Measurements from ENCODE around the gene ZFPL1.

ZFPL1 gene

DNA sequence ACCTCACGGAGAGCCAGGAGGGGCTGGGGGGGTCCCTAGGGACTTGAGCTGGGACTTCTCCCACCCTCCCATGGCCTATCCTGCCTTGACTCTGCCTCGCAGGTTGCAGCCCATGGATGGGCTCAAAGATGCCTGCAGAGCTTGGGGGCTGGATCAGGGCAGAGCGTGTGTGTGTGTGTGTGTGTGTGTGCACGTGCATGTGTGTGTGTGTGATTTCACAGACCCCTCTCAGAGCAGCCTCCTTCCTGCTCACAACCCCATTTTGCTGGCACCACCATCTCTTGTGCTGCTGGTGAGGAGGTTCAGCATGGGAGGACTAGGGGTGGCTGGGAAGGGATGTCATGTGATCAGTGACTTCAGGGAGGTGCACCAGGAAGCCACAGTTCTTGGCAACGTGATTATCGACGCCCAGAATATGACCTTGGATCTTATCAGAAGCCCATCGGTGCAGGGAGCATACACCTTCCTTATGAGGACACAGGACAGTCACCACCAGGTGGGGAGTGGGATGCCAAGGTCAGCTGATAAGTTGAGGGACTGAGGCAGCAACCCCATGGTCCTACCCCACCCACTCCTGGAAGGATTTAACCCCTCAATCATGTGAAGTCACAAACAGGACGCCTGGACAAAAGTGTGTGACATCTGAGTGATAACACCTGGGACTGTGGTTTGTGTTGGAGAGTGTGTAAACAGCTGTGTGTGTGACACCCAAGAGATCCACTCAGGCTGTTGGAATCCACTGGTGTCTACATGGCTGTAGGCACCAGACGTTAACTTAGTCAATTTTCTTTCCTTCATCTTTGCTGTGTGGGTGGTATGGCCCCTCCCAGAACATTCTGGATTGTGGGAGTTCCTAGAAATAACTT lies 23.8 kb upstream of the ZFPL1 start:
- DNase-seq = no peak

DNA sequence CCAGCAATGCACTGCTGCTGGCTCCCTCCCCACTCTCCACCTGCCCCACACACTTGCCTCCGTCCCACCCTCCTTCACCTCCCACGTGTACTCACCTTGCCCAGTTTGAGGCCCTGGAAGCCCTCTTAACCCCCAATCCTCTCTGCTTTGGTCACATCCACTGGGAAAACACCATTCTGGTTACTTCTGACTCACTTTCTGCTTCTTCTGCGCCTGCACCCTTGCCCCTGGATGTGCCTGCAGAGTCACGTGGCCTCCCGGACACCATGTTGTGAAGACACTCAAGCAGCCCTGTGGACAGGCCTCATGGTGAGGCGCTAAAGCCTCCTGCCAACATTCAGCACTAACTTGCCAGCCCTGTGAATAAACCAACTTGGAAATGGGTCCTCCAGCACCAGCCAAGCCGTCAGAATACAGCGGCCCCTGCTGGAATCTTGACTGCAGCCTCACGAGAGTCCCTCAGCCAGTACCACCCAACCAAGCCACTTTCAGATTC lies 23.1 kb upstream of the ZFPL1 start:
- DNase-seq = no peak

DNA sequence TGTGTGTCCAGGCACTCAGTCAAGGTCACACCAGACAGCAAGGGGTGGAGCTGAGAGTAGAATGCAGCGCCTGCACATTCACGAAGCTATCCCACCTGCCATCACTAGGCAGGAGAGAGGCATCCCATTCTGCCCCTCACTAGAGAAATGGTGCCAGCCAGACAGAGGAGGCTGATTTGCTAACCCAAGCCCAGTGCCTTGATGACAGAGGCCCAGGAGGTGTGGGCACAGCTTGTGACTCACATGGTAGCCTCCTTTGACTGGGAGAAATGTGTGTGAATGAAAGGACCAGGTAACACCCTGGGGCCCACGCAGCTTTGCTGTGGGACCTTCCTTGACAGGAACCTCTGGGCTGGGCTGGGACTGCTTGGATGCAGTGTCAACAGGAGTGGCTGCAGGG lies 20.5 kb upstream of the ZFPL1 start:
- no peak for DNase-seq

DNA sequence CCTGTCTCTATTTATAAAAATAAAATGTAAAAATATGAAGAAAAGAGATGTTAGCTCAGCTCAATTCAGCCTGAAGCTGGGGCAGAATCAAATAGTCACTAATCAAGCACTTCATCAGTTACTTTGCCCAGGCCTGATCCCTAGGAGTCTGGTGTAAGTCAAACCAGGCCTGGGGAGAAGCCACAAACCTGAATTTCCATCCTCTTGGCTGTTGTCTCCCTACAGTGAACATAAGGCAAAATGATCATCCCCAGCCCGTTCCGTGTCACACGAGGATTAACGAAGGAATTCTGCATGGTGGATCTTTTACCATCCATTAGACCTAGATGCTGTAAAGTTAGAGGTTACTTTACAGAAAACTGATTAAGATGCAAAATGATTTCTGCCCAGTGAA lies 19.2 kb upstream of the ZFPL1 start:
- DNase-seq = no peak

DNA sequence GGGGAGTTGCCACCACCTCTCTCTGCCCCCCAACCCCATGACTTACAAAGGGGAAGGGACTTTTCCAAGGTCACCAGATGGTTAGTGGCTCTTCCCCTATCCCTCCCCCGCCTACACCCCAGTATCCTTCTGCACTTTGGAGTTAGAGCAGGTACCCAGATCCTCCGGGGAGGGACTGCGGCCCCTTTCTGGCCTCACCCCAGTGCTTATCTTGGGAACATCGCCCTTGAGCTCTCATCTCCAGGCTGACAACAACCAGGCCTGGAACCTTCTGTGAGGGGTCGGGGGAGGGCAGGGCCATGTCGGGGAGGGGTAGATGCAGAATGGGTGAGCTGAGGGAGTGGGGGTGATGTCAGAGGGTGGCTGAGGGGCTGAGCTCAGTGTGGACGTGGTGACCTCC lies 18.2 kb upstream of the ZFPL1 start:
- DNase-seq = no peak

DNA sequence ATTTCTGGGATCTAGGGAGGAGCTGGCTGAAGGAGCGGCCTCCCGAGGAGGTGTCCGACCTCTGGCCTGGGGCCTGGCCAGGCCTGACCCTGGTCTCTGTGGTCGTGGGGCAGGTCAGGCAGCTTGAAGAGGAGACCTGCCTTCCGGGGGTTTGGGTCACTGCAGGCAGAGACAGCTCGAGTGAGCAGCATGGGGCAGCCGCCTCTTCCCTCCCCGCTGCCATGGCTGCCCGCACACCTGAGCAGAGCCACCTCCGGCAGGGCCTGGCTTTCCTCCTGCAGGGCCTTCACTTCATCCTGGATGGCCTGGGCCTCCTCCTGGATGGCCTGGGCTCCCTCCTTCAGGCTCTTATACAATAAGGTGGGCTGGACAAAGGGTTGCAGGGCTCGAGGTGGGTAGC lies 17.7 kb upstream of the ZFPL1 start:
- DNase-seq = no peak

DNA sequence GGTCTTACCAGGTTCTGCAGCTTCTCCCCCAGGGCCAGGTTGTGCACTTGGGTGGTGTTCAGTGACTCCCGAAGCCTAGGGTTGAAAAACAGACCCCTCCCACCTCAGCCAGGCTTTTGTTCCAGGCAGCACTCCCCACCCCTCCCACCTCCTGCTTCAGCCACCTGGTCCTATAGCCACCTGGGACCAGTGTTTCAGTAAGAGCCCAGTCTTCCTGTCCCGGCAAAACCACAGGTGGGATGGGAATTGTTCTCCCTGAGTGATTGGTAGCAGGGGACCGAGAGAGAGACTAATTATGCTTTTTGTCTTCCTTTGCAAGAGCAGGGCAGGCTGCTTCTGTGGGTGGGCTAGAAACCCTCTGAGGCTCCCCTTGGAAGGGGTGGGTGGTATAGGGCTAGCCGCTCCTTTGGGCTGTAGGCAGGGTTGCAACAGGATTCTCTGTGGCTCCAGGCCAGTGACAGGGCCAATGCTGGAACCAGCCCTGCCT lies 17.2 kb upstream of the ZFPL1 start:
- no peak for DNase-seq

DNA sequence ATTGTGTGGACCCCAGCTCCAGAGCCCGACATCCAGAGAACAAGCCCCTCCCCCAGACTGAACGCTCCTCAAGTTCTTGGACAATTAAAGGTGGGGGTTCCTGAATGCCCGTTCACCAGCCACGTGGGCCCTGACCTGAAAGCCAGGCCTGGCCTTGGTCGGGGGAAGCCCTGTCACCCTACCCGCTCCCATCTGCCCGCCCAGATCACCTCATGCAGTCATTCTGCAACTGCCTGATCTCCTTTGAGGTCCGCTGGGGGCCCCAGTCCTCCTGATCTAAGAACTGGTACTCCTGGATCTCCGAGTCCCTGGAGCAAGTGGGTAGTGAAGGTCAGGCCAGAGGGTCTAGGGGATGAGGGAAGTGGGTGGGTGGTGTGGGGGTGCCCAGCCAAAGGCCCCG lies 16.6 kb upstream of the ZFPL1 start:
- no peak for DNase-seq

DNA sequence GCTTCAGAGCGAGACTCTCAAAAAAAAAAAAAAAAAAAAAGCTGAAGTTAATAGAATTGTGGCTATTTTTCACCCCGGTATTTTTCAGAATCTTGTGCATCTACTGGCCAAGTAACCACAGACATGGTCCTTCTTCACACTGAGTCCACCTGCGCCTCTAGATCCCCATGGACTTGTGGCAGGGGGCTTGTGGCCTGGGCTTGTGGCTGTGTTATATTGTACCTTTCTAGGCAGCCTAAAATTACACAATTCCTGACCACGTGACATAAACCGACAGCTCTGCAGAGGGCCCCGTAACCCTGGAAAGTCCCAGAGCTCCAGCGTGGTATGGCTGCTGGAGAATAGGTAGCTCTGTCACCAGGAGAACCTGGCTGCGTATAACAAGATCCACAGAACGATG lies 14.8 kb upstream of the ZFPL1 start:
- no peak for DNase-seq

DNA sequence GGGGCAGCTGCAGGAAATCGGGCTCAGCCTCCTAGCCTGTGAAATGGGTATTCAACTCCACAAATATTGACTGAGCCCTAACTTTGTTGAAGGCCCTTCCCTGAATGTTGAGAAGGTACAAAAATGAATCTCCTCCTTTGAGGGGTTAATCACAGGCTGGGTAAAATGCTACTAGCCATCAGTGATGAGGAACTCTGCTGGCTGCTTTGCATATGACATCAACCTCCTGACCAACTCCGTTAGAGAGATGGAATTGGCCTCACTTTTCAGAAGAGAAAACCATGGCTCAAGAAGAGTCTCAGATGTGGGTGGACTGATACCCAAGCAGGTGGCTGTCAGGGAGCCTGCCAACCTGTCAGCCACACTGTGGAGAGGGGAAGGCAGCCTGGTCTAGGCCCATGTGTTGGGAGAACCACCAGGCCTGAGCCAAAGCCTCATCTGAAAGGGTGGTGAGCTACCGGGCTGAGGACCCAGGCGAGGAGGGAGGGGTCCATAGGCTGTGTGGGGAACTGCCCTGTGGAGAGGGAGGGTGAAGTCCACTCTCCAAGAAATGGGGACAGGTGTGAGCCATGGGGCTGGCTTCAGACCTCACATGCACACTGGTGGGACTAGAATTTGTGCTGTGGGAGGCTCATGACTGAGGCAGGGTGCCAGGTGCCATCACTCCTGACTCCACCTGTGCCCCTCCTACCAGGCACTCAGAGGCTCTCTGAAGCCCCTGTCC lies 12.0 kb upstream of the ZFPL1 start:
- no peak for DNase-seq

DNA sequence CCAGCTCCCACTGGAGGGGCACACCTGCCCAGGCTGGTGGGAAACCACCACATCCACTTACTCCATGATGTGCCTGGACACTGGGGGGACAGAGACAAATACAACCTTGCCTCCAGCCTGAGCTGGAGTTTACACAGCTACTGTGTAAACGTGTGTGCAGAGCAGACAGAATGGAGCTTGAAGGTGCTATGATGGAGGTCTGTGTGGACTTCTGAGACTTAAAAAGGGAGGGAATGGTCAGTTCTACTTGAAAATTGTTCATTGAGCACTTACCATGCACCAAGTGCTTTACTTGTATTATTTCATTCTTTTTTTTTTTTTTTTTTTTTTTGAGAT lies 11.4 kb upstream of the ZFPL1 start:
- no peak for DNase-seq

DNA sequence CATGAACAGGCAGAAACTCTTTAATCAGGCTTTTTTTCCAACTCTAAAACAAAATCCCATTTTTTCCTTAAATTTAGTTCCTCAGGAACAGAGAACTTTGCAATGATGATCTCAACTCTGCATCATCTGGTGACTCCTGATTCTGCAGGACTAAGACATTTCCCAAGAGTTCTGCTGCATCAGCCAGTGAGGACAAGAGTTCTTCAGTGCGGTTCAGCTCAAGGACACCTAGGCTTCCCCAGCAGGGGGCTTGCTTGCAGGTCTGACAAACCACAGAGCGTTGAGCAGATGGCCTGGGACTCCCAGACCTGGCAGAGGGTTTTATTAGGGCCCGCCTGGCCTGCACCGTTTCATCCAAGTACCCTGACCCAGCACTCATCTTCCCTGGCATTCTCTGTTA lies 6.6 kb upstream of the ZFPL1 start:
- DNase-seq = no peak

DNA sequence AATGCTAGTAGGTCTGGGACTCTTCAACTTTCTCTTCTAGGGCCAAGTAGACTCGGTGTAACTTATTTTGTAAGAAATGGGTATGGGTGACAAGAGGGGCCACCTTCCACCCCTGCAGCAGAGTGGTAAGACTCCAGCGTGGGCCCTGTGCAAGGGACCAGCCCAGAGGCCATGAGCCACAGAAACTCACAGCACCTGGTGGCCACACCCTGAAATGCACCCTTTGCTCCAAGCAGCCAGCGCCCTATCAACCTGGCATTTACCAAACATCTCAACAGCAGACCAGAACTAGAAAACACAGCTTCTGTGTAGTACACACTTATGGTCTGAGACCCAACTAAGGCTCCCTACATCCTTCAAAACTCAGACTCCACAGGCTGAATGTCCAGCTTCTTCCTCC lies 5.9 kb upstream of the ZFPL1 start:
- no peak for DNase-seq

DNA sequence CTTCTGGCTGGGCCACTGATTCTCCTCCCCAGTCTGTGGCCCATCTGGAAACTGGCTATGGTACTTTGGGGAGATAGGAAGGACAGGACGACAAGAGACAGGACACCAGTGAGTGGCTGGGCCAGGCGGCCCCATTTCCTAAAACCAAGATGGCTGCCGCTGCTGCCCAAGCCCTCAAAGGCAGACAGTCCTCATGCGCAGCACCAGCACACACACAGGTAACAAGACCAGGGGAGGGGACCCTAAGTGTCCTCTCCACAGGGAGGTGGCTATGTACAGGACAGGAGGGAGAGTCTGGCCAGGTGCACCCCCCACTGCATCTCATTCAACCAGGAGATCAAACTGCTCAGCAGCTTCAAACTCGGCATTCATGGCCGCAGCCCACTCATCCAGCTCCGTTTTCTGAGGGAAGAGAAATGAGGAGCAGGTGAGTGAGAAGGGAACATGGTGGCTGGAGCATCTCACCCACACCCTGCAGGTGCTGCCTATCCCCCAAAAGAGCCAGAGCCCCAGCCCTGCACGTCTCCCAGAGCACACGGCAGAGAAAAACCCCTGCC lies 5.2 kb upstream of the ZFPL1 start:
- no peak for DNase-seq

DNA sequence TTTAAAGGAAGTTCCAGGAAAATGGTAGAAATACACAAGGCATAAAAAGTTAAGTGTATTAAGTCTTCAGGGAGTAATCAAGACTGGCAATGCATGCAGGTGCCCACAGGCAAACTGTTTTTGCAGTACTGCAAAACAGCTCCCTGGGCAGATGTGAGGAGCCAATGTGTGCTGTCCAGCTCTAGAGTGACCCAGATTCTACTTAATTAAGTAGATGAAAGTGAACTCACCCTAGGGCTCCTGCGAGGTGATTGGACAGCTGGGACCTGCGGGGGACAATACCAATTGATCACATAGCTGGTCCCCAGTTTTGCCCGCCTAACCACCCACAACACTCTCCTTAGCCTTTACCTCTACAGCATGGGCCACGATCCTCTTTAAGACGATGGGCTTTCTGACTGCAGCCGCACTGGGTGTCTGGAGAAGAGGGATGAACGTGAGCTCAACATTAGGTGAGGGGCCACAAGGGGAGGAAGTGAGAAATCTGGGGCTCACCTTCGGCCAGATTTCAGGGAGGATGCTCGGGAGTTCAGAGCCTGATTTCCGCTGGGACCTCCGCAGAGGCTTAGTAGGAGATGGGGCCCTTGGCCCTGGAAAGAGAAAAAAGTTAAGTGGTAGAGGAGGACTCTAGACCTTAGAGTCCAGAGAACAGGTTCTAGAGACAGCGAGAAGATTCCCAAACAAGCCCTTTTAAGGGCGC lies 738 bp upstream of the ZFPL1 start:
- peak in 1 of 58 donors; percentile 8 for DNase-seq

DNA sequence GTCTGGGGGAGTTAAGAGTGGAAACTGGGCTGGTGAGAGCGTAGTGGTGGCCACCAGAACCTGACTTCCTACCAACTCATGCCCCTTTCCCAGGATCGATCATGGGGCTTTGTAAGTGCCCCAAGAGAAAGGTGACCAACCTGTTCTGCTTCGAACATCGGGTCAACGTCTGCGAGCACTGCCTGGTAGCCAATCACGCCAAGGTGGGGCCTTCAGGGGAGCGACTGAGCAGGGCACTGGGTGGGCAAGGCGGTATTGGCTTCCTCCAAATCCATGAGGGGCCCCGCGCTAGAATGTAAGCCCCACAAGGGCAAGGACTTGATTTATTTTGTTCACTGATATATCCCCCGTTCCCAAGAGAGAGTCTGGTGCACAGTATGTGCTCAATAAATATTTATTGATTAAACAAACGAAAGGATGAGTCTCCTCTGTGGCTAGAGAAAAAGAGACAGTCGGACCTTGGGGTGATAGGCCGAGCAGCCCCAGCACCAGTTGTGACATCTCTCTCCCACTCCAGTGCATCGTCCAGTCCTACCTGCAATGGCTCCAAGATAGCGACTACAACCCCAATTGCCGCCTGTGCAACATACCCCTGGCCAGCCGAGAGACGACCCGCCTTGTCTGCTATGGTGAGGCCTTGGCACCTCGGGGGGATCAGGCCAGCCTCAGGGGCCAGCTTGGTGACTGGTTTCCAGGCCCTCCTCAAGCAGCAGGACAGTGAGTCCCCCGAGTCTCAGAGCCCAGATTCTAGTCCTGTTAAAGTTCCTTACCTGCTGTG lies 765 bp downstream of the ZFPL1 start:
- no peak for DNase-seq

DNA sequence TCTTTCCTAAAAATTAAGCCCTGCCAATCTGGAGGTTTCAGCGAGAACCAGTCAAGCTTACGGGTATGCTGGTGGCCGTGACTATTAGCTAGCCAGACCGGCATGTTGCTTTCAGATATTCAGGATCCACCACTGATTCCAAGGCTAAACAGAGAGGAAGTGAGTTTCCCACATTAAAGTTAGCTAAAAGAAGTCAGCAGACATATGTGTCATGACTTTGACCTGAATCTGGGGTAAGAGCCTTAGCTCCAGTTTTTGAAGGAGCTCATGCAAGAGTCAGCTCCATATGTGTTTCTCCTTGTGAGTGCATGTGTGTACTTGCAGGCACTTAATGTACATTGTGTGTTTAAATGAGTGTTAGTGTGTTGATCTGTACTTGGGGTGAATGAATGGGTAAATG lies 1.4 kb downstream of the ZFPL1 start:
- no peak for DNase-seq

DNA sequence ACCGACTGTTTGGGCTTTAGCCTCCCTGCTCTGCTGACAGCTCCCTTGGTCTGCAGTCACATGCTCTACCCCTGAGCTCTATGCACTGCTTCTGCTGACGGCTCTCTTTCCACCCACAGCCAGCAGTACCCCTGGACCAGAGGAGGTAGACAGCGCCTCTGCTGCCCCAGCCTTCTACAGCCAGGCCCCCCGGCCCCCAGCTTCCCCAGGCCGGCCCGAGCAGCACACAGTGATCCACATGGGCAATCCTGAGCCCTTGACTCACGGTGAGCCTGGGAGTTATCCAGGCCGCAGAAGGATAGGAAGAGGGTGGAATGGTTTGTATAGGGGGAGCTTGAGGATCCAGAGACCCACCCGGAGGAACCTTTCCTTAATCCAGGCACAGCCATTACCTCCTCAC lies 2.8 kb downstream of the ZFPL1 start:
- DNase-seq = no peak

DNA sequence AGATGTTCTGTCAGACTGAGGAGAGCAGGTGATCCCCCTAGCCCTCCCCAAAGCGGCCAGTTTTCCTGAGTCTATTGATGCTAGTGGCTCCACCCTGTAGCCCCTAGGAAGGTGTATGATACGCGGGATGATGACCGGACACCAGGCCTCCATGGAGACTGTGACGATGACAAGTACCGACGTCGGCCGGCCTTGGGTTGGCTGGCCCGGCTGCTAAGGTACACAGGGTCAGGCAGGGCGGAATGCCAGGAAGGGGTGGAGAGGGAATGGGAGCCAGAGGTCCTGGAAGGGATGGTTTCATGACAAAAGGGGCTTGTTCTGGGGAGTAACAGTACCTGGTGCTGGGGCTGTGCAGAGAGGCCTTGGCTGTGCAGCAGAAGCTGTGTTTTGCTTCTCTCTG lies 3.2 kb downstream of the ZFPL1 start:
- no peak for DNase-seq

DNA sequence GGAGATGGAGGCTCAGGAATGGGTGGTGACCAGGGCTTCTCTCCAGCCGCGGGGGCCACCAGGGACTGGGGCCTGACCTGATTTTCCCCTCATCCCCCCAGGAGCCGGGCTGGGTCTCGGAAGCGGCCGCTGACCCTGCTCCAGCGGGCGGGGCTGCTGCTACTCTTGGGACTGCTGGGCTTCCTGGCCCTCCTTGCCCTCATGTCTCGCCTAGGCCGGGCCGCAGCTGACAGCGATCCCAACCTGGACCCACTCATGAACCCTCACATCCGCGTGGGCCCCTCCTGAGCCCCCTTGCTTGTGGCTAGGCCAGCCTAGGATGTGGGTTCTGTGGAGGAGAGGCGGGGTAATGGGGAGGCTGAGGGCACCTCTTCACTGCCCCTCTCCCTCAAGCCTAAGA lies 3.8 kb downstream of the ZFPL1 start:
- DNase-seq = no peak

DNA sequence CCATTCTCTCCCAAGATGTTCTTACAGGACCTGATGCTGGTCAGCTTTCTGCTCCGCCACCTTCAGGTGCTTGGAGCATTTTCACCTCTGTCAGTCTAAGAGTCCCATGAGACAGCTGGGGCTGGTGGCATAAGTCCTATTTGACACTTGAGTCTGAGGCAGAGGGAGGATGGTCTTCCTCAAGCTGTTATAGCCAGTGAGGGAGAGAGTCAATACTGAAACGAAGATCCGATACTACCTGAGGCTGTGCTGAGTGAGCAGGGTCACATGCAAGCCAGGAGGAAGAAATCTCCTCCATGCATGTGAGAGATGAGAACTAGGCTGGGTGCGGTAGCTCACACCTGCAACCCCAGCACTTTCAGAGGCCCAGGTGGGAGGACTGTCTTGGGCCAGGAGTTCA lies 5.6 kb downstream of the ZFPL1 start:
- DNase-seq = no peak

All from anterior cingulate cortex (tissue), 58 donors.